GM12801 (cell line): Measurements from ENCODE around the gene LSP1.

Source experiments
- CTCF ChIP-seq: IDR thresholded peaks from one replicate; pipeline ENCODE4 v1.5.1; 2011; ENCODE audit warnings: control low read depth; ENCODE audit not compliant: insufficient read length; ENCODE audit errors: extremely low read depth

LSP1 gene

GRCh38 chr11:1852877-1853276, at the start of gene LSP1:
Gene LSP1, plus strand, starts transcription at chr11:1853084. Its CDS starts 61 bp downstream, at chr11:1853145.
- TF ChIP-seq CTCF, result no peak

GRCh38 chr11:1803246-1803645, 49.6 kb upstream of the LSP1 start:
- TF ChIP-seq CTCF, result no peak

- TF ChIP-seq CTCF, result no peak
Observed at GRCh38 chr11:1805525-1805924, 47.4 kb upstream of the LSP1 start.

GRCh38 chr11:1807264-1807995, 45.5 kb upstream of the LSP1 start:
- no peak for TF ChIP-seq CTCF

GRCh38 chr11:1810761-1811160, 42.1 kb upstream of the LSP1 start:
- no peak for TF ChIP-seq CTCF

- TF ChIP-seq CTCF, result no peak
Observed at GRCh38 chr11:1812274-1812673, 40.6 kb upstream of the LSP1 start.

GRCh38 chr11:1812801-1813200, 40.1 kb upstream of the LSP1 start:
- no peak for TF ChIP-seq CTCF
